Astrocyte (in vitro differentiated cells and primary cell): ENCODE data around the gene HIBADH. TPM values are rescaled to one million over a fixed set of nuclear protein-coding genes. Genes with fewer than 3 reads are reported as not detected.

Experiments used
- DNase-seq: peaks from one replicate; pipeline ENCODE4 v3.0.0-alpha.2; 2010; ENCODE audit warnings: low read depth
- FAIRE-seq: peaks from 2 replicates; lab custom pipeline; 2011; peaks lifted over from hg19 to GRCh38; lab: Jason Lieb, UNC
- H2AFZ ChIP-seq: 2 replicates; pipeline ENCODE4 v1.6.0; 2012; ENCODE audit warnings: low read depth, low read length, inconsistent platforms
- H3K27ac ChIP-seq: 2 replicates; pipeline ENCODE4 v1.5.1; 2011; ENCODE audit warnings: low read depth, low read length, inconsistent platforms
- H3K27me3 ChIP-seq: 2 replicates; pipeline ENCODE4 v1.6.0; 2011; ENCODE audit warnings: low read length, inconsistent platforms; ENCODE audit not compliant: insufficient read depth
- H3K36me3 ChIP-seq: 2 replicates; pipeline ENCODE4 v1.5.1; 2011; ENCODE audit warnings: low read length, inconsistent platforms; ENCODE audit not compliant: insufficient read depth
- H3K4me1 ChIP-seq: 2 replicates; pipeline ENCODE4 v1.5.1; 2011; ENCODE audit warnings: low read length, inconsistent platforms; ENCODE audit not compliant: insufficient read depth
- H3K4me2 ChIP-seq: 2 replicates; pipeline ENCODE4 v1.6.0; 2012; ENCODE audit warnings: low read length, inconsistent platforms
- H3K4me3 ChIP-seq: 2 replicates; pipeline ENCODE4 v1.5.1; 2011; ENCODE audit warnings: low read depth, mild to moderate bottlenecking, low read length, inconsistent platforms; ENCODE audit not compliant: insufficient read depth
- H3K79me2 ChIP-seq: 2 replicates; pipeline ENCODE4 v1.6.0; 2012; ENCODE audit warnings: mild to moderate bottlenecking, low read length, inconsistent platforms; ENCODE audit not compliant: insufficient read depth
- H3K9ac ChIP-seq: 2 replicates; pipeline ENCODE4 v1.6.0; 2012; ENCODE audit warnings: mild to moderate bottlenecking, low read length, inconsistent platforms
- H3K9me3 ChIP-seq: 2 replicates; pipeline ENCODE4 v1.5.1; 2012; ENCODE audit warnings: low read depth, mild to moderate bottlenecking, low read length, inconsistent platforms; ENCODE audit not compliant: insufficient read depth
- H4K20me1 ChIP-seq: 2 replicates; pipeline ENCODE4 v1.6.0; 2012; ENCODE audit warnings: low read length, inconsistent platforms; ENCODE audit not compliant: insufficient read depth
- H3K27ac Mint-ChIP-seq: one replicate; pipeline ENCODE4 v1.8.0; 2021; ENCODE audit warnings: mild to moderate bottlenecking, mixed read lengths; ENCODE audit not compliant: unreplicated experiment
- H3K27me3 Mint-ChIP-seq: one replicate; pipeline ENCODE4 v1.8.0; 2021; ENCODE audit warnings: low read depth, mixed read lengths; ENCODE audit not compliant: unreplicated experiment
- H3K36me3 Mint-ChIP-seq: one replicate; pipeline ENCODE4 v1.8.0; 2021; ENCODE audit warnings: low read depth, mixed read lengths; ENCODE audit not compliant: unreplicated experiment
- H3K4me1 Mint-ChIP-seq: one replicate; pipeline ENCODE4 v1.8.0; 2021; ENCODE audit warnings: low read depth, mixed read lengths; ENCODE audit not compliant: unreplicated experiment
- H3K4me3 Mint-ChIP-seq: one replicate; pipeline ENCODE4 v1.8.0; 2021; ENCODE audit warnings: mild to moderate bottlenecking, moderate library complexity, mixed read lengths; ENCODE audit not compliant: unreplicated experiment
- H3K9me3 Mint-ChIP-seq: one replicate; pipeline ENCODE4 v1.8.0; 2021; ENCODE audit warnings: mild to moderate bottlenecking, mixed read lengths; ENCODE audit not compliant: unreplicated experiment
- EZH2 ChIP-seq: IDR thresholded peaks from 2 replicates; pipeline ENCODE4 v1.6.1; 2012; ENCODE audit warnings: mild to moderate bottlenecking, low read length, inconsistent platforms; ENCODE audit not compliant: insufficient read depth
- total RNA-seq: library from RNA; stranded (reverse); gene quantifications from 2 replicates; pipeline ENCODE4 v1.2.1, GENCODE V29; 2021
- TF ChIP-seq, protein P1 (sequence below): IDR thresholded peaks from 2 replicates; pipeline ENCODE4 v1.5.1; 2011; ENCODE audit warnings: low read depth, mild to moderate bottlenecking, inconsistent platforms, low read length, moderate library complexity; ENCODE audit not compliant: insufficient read depth

HIBADH gene
- total RNA-seq, 1 donor from 2014 or later, result 21.9 TPM

DNA sequence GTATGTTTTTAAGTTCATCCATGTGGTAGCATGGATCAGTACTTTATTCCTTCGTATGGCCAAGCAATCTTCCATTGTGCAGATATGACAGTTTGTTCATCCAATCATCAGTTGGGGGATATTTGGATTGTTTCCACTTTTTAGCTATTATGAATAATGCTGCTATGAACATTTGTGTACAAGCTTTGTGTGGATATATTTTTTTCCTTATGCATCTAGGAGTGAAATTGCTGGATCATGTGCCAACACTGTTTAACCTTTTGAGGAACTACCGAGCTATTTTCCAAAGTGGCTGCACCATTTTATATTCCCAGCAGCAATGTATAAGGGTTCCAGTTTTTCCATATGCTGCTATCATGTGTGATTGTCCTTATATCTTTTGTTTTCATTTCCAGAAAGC, 140.1 kb downstream of the HIBADH start:
- Mint-ChIP-seq H3K36me3 (peaks cover 12% of the 10 kb centered on the region), H3K4me3 (no peak overlapping the region), H3K27ac (no peak overlapping the region), H3K27me3 (no peaks in the 10 kb centered on the region), H3K4me1 (no peaks in the 10 kb centered on the region), H3K9me3 (no peaks in the 10 kb centered on the region)
- H3K4me3 ChIP-seq, result no peak overlapping the region
- no peak overlapping the region for H3K9ac ChIP-seq
- no peaks in the 10 kb centered on the region for H3K79me2 ChIP-seq
- no peaks in the 10 kb centered on the region for H3K27me3 ChIP-seq
- H3K4me1 ChIP-seq, result no peaks in the 10 kb centered on the region
- no peak overlapping the region for H3K4me2 ChIP-seq
- H3K27ac ChIP-seq, result no peak overlapping the region
- H2AFZ ChIP-seq, result no peak overlapping the region
- FAIRE-seq (no peak), DNase-seq (no peak)
- H4K20me1 ChIP-seq, result no peaks in the 10 kb centered on the region
- peaks cover 6% of the 10 kb centered on the region for H3K36me3 ChIP-seq
- TF ChIP-seq EZH2, result no peak
- TF ChIP-seq, protein P1, sequence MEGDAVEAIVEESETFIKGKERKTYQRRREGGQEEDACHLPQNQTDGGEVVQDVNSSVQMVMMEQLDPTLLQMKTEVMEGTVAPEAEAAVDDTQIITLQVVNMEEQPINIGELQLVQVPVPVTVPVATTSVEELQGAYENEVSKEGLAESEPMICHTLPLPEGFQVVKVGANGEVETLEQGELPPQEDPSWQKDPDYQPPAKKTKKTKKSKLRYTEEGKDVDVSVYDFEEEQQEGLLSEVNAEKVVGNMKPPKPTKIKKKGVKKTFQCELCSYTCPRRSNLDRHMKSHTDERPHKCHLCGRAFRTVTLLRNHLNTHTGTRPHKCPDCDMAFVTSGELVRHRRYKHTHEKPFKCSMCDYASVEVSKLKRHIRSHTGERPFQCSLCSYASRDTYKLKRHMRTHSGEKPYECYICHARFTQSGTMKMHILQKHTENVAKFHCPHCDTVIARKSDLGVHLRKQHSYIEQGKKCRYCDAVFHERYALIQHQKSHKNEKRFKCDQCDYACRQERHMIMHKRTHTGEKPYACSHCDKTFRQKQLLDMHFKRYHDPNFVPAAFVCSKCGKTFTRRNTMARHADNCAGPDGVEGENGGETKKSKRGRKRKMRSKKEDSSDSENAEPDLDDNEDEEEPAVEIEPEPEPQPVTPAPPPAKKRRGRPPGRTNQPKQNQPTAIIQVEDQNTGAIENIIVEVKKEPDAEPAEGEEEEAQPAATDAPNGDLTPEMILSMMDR, result no peak
- no peaks in the 10 kb centered on the region for H3K9me3 ChIP-seq

DNA sequence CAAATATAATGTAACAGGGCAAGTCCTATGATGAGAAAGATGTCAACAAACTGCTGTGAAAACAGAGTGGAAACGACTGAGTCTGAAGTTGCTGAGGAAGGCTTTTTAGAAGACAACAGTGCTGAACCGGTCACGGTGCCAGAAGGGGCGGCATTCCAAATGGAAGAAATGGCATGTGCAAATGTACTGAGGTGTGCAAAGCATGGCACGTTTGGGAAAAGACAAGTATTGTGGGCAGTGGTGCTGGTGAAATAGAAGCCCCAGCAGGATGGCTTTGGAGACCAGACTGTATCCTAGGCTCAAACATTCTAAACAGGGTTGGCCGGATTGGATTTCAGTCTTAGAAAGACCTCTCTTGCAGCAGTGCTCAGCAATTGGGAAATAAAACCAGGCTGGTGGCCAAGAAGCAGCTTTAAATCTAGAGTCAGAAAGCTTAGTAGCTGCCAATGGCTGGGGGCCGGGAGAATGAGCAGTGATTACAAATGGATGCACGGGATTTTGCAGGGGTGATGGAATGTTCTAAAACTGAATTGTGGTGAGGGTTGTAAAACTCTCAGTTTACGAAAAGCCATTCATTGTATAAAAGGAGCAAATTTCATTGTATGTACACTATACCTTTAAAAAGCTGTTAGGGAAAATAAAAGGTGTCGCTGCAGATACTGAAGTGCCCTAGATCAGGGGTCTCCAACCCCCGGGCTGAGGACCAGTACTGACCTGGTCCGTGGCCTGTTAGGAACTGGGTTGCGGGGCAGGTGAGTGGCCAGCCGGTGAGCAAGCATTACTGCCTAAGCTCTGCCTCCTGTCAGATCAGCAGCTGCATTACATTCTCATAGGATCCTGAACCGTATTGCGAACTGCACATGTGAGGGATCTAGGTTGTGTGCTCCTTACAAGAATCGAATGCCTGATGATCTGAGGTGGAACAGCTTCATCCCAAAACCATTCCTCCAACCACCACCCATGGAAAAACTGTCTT, 141.6 kb downstream of the HIBADH start:
- DNase-seq (peak; percentile 3), FAIRE-seq (no peak)
- H4K20me1 ChIP-seq, result no peaks in the 10 kb centered on the region
- H3K4me1 ChIP-seq, result no peaks in the 10 kb centered on the region
- Mint-ChIP-seq H3K4me3 (no peak overlapping the region), H3K4me1 (no peaks in the 10 kb centered on the region), H3K27ac (no peak overlapping the region), H3K36me3 (peaks cover 12% of the 10 kb centered on the region), H3K27me3 (no peaks in the 10 kb centered on the region), H3K9me3 (no peaks in the 10 kb centered on the region)
- peaks cover 5% of the 10 kb centered on the region for H3K36me3 ChIP-seq
- no peak overlapping the region for H3K9ac ChIP-seq
- no peak overlapping the region for H3K4me2 ChIP-seq
- no peak overlapping the region for H2AFZ ChIP-seq
- TF ChIP-seq, protein P1, result no peak
- no peak for TF ChIP-seq EZH2
- no peaks in the 10 kb centered on the region for H3K79me2 ChIP-seq
- H3K27ac ChIP-seq, result no peak overlapping the region
- no peaks in the 10 kb centered on the region for H3K9me3 ChIP-seq
- H3K4me3 ChIP-seq, result no peak overlapping the region
- H3K27me3 ChIP-seq, result no peaks in the 10 kb centered on the region
